Karpas-422 (cell line): ENCODE results near the gene CREB3L4. TPM values are rescaled to one million over a fixed set of nuclear protein-coding genes. Genes with fewer than 3 reads are reported as not detected.

Experiments
- DNase-seq: peaks from one replicate; pipeline ENCODE4 v3.0.0-alpha.2; 2015
- H2AFZ ChIP-seq: fragments of 200-600 bp; sonication (generic); 2 replicates; pipeline ENCODE4 v1.6.1; 2014; ENCODE audit warnings: antibody characterized with exemption, low read length, mixed read lengths
- H3K27ac ChIP-seq: fragments of 200-600 bp; sonication (generic); 2 replicates; pipeline ENCODE4 v1.5.1; 2014; ENCODE audit warnings: mild to moderate bottlenecking, low read length, moderate library complexity
- H3K27me3 ChIP-seq: fragments of 200-600 bp; sonication (generic); 2 replicates; pipeline ENCODE4 v1.6.1; 2014; ENCODE audit warnings: low read length, mixed read lengths
- H3K36me3 ChIP-seq: fragments of 200-600 bp; sonication (generic); 2 replicates; pipeline ENCODE4 v1.6.1; 2014; ENCODE audit warnings: low read length, mixed read lengths; ENCODE audit not compliant: insufficient read depth
- H3K4me1 ChIP-seq: fragments of 200-600 bp; sonication (generic); 2 replicates; pipeline ENCODE4 v1.6.1; 2014; ENCODE audit warnings: mild to moderate bottlenecking, low read length, mixed read lengths
- H3K4me2 ChIP-seq: fragments of 200-600 bp; sonication (generic); 2 replicates; pipeline ENCODE4 v1.6.1; 2014; ENCODE audit warnings: low read length, low read depth, mild to moderate bottlenecking; ENCODE audit not compliant: poor library complexity, severe bottlenecking
- H3K4me3 ChIP-seq: fragments of 200-600 bp; sonication (generic); 2 replicates; pipeline ENCODE4 v1.5.1; 2014; ENCODE audit warnings: mild to moderate bottlenecking, antibody characterized with exemption, low read length, mixed read lengths
- H3K79me2 ChIP-seq: fragments of 200-600 bp; sonication (generic); 2 replicates; pipeline ENCODE4 v1.6.1; 2014; ENCODE audit warnings: mild to moderate bottlenecking, low read length, mixed read lengths
- H3K9ac ChIP-seq: fragments of 200-600 bp; sonication (generic); 2 replicates; pipeline ENCODE4 v1.6.0; 2014; ENCODE audit warnings: low read length
- H3K9me2 ChIP-seq: fragments of 200-600 bp; sonication (generic), shearing (Covaris generic); replicated peaks from 2 replicates; pipeline ENCODE4 v1.6.0; 2014; ENCODE audit warnings: mild to moderate bottlenecking, low read length, moderate library complexity; ENCODE audit not compliant: insufficient read depth
- H3K9me3 ChIP-seq: fragments of 300-700, 200-600 bp; sonication (generic); 2 replicates; pipeline ENCODE4 v1.6.1; 2014; ENCODE audit warnings: low read length, mixed read lengths
- H4K20me1 ChIP-seq: fragments of 200-600 bp; sonication (generic); 2 replicates; pipeline ENCODE4 v1.6.1; 2014; ENCODE audit warnings: mild to moderate bottlenecking, antibody characterized with exemption, low read length, low read depth; ENCODE audit not compliant: insufficient read depth
- total RNA-seq: library from RNA; depleted of rRNA; stranded (reverse); fragments of >200 nt; shearing (Covaris generic); gene quantifications from 2 replicates; pipeline ENCODE4 v1.2.3, GENCODE V29; 2014; ENCODE audit warnings: low replicate concordance

CREB3L4 gene
- total RNA-seq, 1 experiment from 2014 or later = 22.2 TPM

- Histone ChIP-seq H3K27ac (no peak overlapping the region), H3K4me1 (peaks cover 28% of the 10 kb centered on the region), H2AFZ (no peak overlapping the region), H3K4me2 (no peak overlapping the region), H3K36me3 (peaks cover 4% of the 10 kb centered on the region), H4K20me1 (no peaks in the 10 kb centered on the region; the same call in 1 of the 2 replicates), H3K9me2 (no peaks in the 10 kb centered on the region), H3K9me3 (no peaks in the 10 kb centered on the region), H3K9ac (no peak overlapping the region), H3K79me2 (peaks cover 11% of the 10 kb centered on the region), H3K27me3 (no peaks in the 10 kb centered on the region), H3K4me3 (no peak overlapping the region)
- DNase-seq = no peak
These were observed 41.3 kb upstream of the CREB3L4 start for GRCh38 chr1:153926405-153926804.

GRCh38 chr1:153928245-153928644, 39.5 kb upstream of the CREB3L4 start:
- H3K36me3 ChIP-seq = peaks cover 4% of the 10 kb centered on the region
- DNase-seq = no peak
- peak overlapping the region; percentile 62 for H3K27ac ChIP-seq
- H2AFZ ChIP-seq = no peak overlapping the region
- no peak overlapping the region for H3K9ac ChIP-seq
- H4K20me1 ChIP-seq = no peaks in the 10 kb centered on the region
- no peaks in the 10 kb centered on the region for H3K27me3 ChIP-seq
- H3K9me3 ChIP-seq = no peaks in the 10 kb centered on the region
- H3K4me1 ChIP-seq = peaks cover 27% of the 10 kb centered on the region
- H3K9me2 ChIP-seq = no peaks in the 10 kb centered on the region
- H3K4me2 ChIP-seq = no peak overlapping the region
- H3K4me3 ChIP-seq = no peak overlapping the region
- peaks cover 2% of the 10 kb centered on the region; the same call in 1 of the 2 replicates for H3K79me2 ChIP-seq

GRCh38 chr1:153928791-153929341, 38.8 kb upstream of the CREB3L4 start:
- H2AFZ ChIP-seq = no peak overlapping the region
- H3K36me3 ChIP-seq = peaks cover 4% of the 10 kb centered on the region
- peaks cover 24% of the 10 kb centered on the region for H3K4me1 ChIP-seq
- no peak overlapping the region for H3K4me2 ChIP-seq
- H3K27ac ChIP-seq = peak overlapping the region; percentile 62
- H3K4me3 ChIP-seq = no peak overlapping the region
- H4K20me1 ChIP-seq = no peaks in the 10 kb centered on the region
- no peaks in the 10 kb centered on the region for H3K27me3 ChIP-seq
- no peaks in the 10 kb centered on the region for H3K9me2 ChIP-seq
- no peaks in the 10 kb centered on the region; the same call in 1 of the 2 replicates for H3K79me2 ChIP-seq
- H3K9ac ChIP-seq = no peak overlapping the region
- no peak for DNase-seq
- no peaks in the 10 kb centered on the region for H3K9me3 ChIP-seq

- no peak overlapping the region for H3K4me3 ChIP-seq
- H2AFZ ChIP-seq = no peak overlapping the region
- no peak overlapping the region for H3K9ac ChIP-seq
- peaks cover 4% of the 10 kb centered on the region for H3K36me3 ChIP-seq
- no peak for DNase-seq
- no peaks in the 10 kb centered on the region for H3K79me2 ChIP-seq
- H3K4me2 ChIP-seq = no peak overlapping the region
- H4K20me1 ChIP-seq = no peaks in the 10 kb centered on the region
- no peaks in the 10 kb centered on the region for H3K27me3 ChIP-seq
- H3K27ac ChIP-seq = no peak overlapping the region
- H3K9me2 ChIP-seq = no peaks in the 10 kb centered on the region
- peaks cover 18% of the 10 kb centered on the region for H3K4me1 ChIP-seq
- H3K9me3 ChIP-seq = no peaks in the 10 kb centered on the region
These were observed 38.3 kb upstream of the CREB3L4 start for GRCh38 chr1:153929426-153929825.

GRCh38 chr1:153929981-153930948, 37.4 kb upstream of the CREB3L4 start:
- no peak overlapping the region for H3K9ac ChIP-seq
- H3K27me3 ChIP-seq = no peaks in the 10 kb centered on the region
- peaks cover 18% of the 10 kb centered on the region for H3K4me1 ChIP-seq
- no peak overlapping the region for H2AFZ ChIP-seq
- no peak overlapping the region for H3K27ac ChIP-seq
- H3K4me2 ChIP-seq = no peak overlapping the region
- no peaks in the 10 kb centered on the region for H3K9me3 ChIP-seq
- H3K79me2 ChIP-seq = no peaks in the 10 kb centered on the region
- H3K9me2 ChIP-seq = no peaks in the 10 kb centered on the region
- no peak overlapping the region for H3K4me3 ChIP-seq
- peaks cover 4% of the 10 kb centered on the region for H3K36me3 ChIP-seq
- no peak for DNase-seq
- H4K20me1 ChIP-seq = no peaks in the 10 kb centered on the region

GRCh38 chr1:153932156-153933131, 35.3 kb upstream of the CREB3L4 start:
- Histone ChIP-seq H3K4me3 (no peak overlapping the region), H2AFZ (no peak overlapping the region), H3K9me2 (no peaks in the 10 kb centered on the region), H3K9ac (no peak overlapping the region), H3K4me2 (no peak overlapping the region), H3K27ac (no peak overlapping the region), H3K9me3 (no peaks in the 10 kb centered on the region), H3K36me3 (peaks cover 17% of the 10 kb centered on the region), H4K20me1 (no peaks in the 10 kb centered on the region), H3K79me2 (no peaks in the 10 kb centered on the region), H3K27me3 (no peaks in the 10 kb centered on the region), H3K4me1 (peaks cover 18% of the 10 kb centered on the region)
- no peak for DNase-seq

- no peak overlapping the region for H3K4me3 ChIP-seq
- H3K27ac ChIP-seq = no peak overlapping the region
- H3K9me3 ChIP-seq = no peaks in the 10 kb centered on the region
- no peak for DNase-seq
- peaks cover 15% of the 10 kb centered on the region for H3K4me1 ChIP-seq
- H3K36me3 ChIP-seq = peaks cover 21% of the 10 kb centered on the region
- no peak overlapping the region for H3K9ac ChIP-seq
- H2AFZ ChIP-seq = no peak overlapping the region
- no peak overlapping the region for H3K4me2 ChIP-seq
- H3K27me3 ChIP-seq = no peaks in the 10 kb centered on the region
- H3K9me2 ChIP-seq = no peaks in the 10 kb centered on the region
- no peaks in the 10 kb centered on the region for H3K79me2 ChIP-seq
- H4K20me1 ChIP-seq = no peaks in the 10 kb centered on the region
These were observed 34.3 kb upstream of the CREB3L4 start for GRCh38 chr1:153933430-153933829.
